A549 (cell line): Measurements from ENCODE around the gene CCNE1. TPM values are rescaled to one million over a fixed set of nuclear protein-coding genes. Genes with fewer than 3 reads are reported as not detected.

Experiments used
- ATAC-seq, 2 experiments: fragments of 200-7000 bp in 1 of 2; fragments of >200 bp in 1 of 2; cut with Nextera tagmentation in 1 of 2; cut with Tn5 transposase in 1 of 2; 3 replicates each; pipeline versions ENCODE4 v1.8.0 to v1.9.1; 2018 to 2020; ENCODE audit warnings: mild to moderate bottlenecking in 1 of 2, moderate library complexity in 1 of 2
- CTCF ChIA-PET: fragments of 300-600 bp; sonication (Branson Sonifier 250); formaldehyde crosslinking; extraction: SDS; loops from one replicate; lab custom pipeline; 2021; ENCODE audit warnings: antibody characterized with exemption, inconsistent platforms; lab: Yijun Ruan, JAX
- POLR2A ChIA-PET: fragments of 350-600 bp; formaldehyde crosslinking; extraction: SDS; loops from one replicate; lab custom pipeline; 2021; ENCODE audit warnings: antibody characterized with exemption, inconsistent platforms; lab: Yijun Ruan, JAX
- DNase-seq, 2 experiments: peaks; one replicate each; pipeline versions ENCODE4 v3.0.0 to v3.0.0-alpha.2; 2011 to 2016; ENCODE audit warnings: low read depth in 1 of 2, low spot score in 1 of 2
- FAIRE-seq: peaks from 2 replicates; lab custom pipeline; 2011; peaks lifted over from hg19 to GRCh38; lab: Jason Lieb, UNC
- H3K27ac ChIP-seq, 2 experiments: fragments of >200 bp; sonication (Bioruptor Twin); formaldehyde crosslinking; 3 replicates each; pipeline ENCODE4 v1.5.1; 2016 to 2017
- H3K4me1 ChIP-seq: fragments of >200 bp; sonication (Bioruptor Twin); formaldehyde crosslinking; 3 replicates; pipeline ENCODE4 v1.6.1; 2016
- H3K4me2 ChIP-seq: fragments of >200 bp; sonication (Bioruptor Twin); formaldehyde crosslinking; 3 replicates; pipeline ENCODE4 v1.6.1; 2016
- H3K4me3 ChIP-seq: fragments of >200 bp; sonication (Bioruptor Twin); formaldehyde crosslinking; 3 replicates; pipeline ENCODE4 v1.5.1; 2016
- H3K9me3 ChIP-seq: fragments of >200 bp; sonication (Bioruptor Twin); formaldehyde crosslinking; 3 replicates; pipeline ENCODE4 v1.6.1; 2016
- ATOH8 ChIP-seq: fragments of 250-450 bp; sonication (Bioruptor Pico); IDR thresholded peaks from 2 replicates; pipeline ENCODE4 v1.5.0; 2020; ENCODE audit warnings: low read depth, mild to moderate bottlenecking, moderate library complexity
- BHLHE40 ChIP-seq: IDR thresholded peaks from 2 replicates; pipeline ENCODE4 v1.6.1; 2012; ENCODE audit warnings: low read depth, low read length, inconsistent platforms
- CBX8 ChIP-seq: fragments of 200-600 bp; sonication (generic); IDR thresholded peaks from 2 replicates; pipeline ENCODE4 v1.6.1; 2016
- CTCF ChIP-seq: fragments of >200 bp; sonication (Bioruptor Twin); formaldehyde crosslinking; IDR thresholded peaks from 3 replicates; pipeline ENCODE4 v1.5.1; 2016
- EHMT2 ChIP-seq: fragments of 200-600 bp; sonication (generic); IDR thresholded peaks from 2 replicates; pipeline ENCODE4 v1.6.1; 2016; ENCODE audit warnings: antibody characterized with exemption, low read depth, mild to moderate bottlenecking, moderate library complexity
- EP300 ChIP-seq, 2 experiments: fragments of >200 bp; sonication (Bioruptor Twin); formaldehyde crosslinking; IDR thresholded peaks; 2 replicates in 1 of 2; 3 replicates in 1 of 2; pipeline ENCODE4 v1.6.1; 2016 to 2017
- HDAC2 ChIP-seq: fragments of 200-600 bp; sonication (generic); IDR thresholded peaks from 2 replicates; pipeline ENCODE4 v1.6.1; 2016
- HEYL ChIP-seq: fragments of 250-450 bp; sonication (Bioruptor Pico); IDR thresholded peaks from 2 replicates; pipeline ENCODE4 v1.8.0; 2021; ENCODE audit warnings: mild to moderate bottlenecking, moderate library complexity
- HOXB13 ChIP-seq: fragments of 250-450 bp; sonication (Bioruptor Pico); IDR thresholded peaks from 2 replicates; pipeline ENCODE4 v1.5.0; 2020; ENCODE audit warnings: low read depth, mild to moderate bottlenecking, moderate library complexity
- JUN ChIP-seq, 2 experiments: fragments of >200 bp; sonication (Bioruptor Twin); formaldehyde crosslinking; IDR thresholded peaks; 2 replicates in 1 of 2; 3 replicates in 1 of 2; pipeline ENCODE4 v1.6.1; 2016 to 2017
- KDM1A ChIP-seq: fragments of 200-600 bp; sonication (generic); IDR thresholded peaks from 2 replicates; pipeline ENCODE4 v1.6.1; 2016; ENCODE audit warnings: low read depth, mild to moderate bottlenecking
- PBX3 ChIP-seq: IDR thresholded peaks from 2 replicates; pipeline ENCODE4 v1.6.1; 2012
- PHF8 ChIP-seq: fragments of 200-600 bp; sonication (generic); IDR thresholded peaks from 2 replicates; pipeline ENCODE4 v1.6.1; 2016; ENCODE audit warnings: low read depth, mild to moderate bottlenecking, antibody characterized with exemption, moderate library complexity, borderline replicate concordance
- POLR2A ChIP-seq: IDR thresholded peaks from 2 replicates; pipeline ENCODE4 v1.6.1; 2012; ENCODE audit warnings: mild to moderate bottlenecking, low read length
- RAD21 ChIP-seq, 2 experiments: fragments of >200 bp in 1 of 2; sonication (Bioruptor Twin) in 1 of 2; formaldehyde crosslinking in 1 of 2; IDR thresholded peaks in 1 of 2; conservative IDR thresholded peaks in 1 of 2; 2 replicates in 1 of 2; 3 replicates in 1 of 2; pipeline ENCODE4 v1.6.1; 2012 to 2018; ENCODE audit warnings: inconsistent platforms in 1 of 2
- RARB ChIP-seq: fragments of 250-450 bp; sonication (Bioruptor Pico); IDR thresholded peaks from 2 replicates; pipeline ENCODE4 v1.8.0; 2021; ENCODE audit warnings: mild to moderate bottlenecking, moderate library complexity
- RFX5 ChIP-seq: fragments of 450-650 bp; IDR thresholded peaks from 2 replicates; pipeline ENCODE4 v1.7.1; 2014; ENCODE audit warnings: antibody characterized with exemption, mild to moderate bottlenecking, moderate library complexity
- SREBF2 ChIP-seq: fragments of 450-650 bp; IDR thresholded peaks from 2 replicates; pipeline ENCODE4 v1.6.1; 2014; ENCODE audit warnings: mild to moderate bottlenecking, moderate library complexity
- TP53 ChIP-seq: fragments of 250-450 bp; sonication (Bioruptor Pico); IDR thresholded peaks from 2 replicates; pipeline ENCODE4 v1.5.0; 2021; ENCODE audit warnings: mild to moderate bottlenecking, moderate library complexity
- ZFP36 ChIP-seq: fragments of 450-650 bp; IDR thresholded peaks from 2 replicates; pipeline ENCODE4 v1.6.1; 2014; ENCODE audit warnings: borderline replicate concordance; ENCODE audit not compliant: partially characterized antibody
- WGBS: methylation state at CpG from one replicate; pipeline ENCODE4 v1.1.6; 2017; ENCODE audit errors: missing lambda C conversion rate; 5-methylcytosine and 5-hydroxymethylcytosine counted together
- polyA plus RNA-seq, 4 experiments: library from polyadenylated mRNA; depleted of rRNA in 3 of 4; stranded (reverse); fragments of >200 nt; fragmentation: RNase III in 1 of 4; extraction: RNeasy Plus Mini Kit Qiagen cat#74134 plus additional on column Dnase treatment in 1 of 4; gene quantifications; 2 replicates in 3 of 4; 3 replicates in 1 of 4; pipeline ENCODE4 v1.2.3, GENCODE V29; 2011 to 2017
- TF ChIP-seq, protein P1 (sequence below): IDR thresholded peaks from 2 replicates; pipeline ENCODE4 v1.6.1; 2012

Gene CCNE1
- polyA plus RNA-seq, 2 of the 4 experiments (the other 2 are of a cell fraction), result 18.3 to 25.2 TPM

GRCh38 chr19:29772696-29773095 lies 39.1 kb upstream of the CCNE1 start:
- no peaks in the 10 kb centered on the region for H3K9me3 ChIP-seq
- H3K4me3 ChIP-seq, result no peak overlapping the region
- ATAC-seq, result no peak
- POLR2A ChIA-PET, result no interaction called here
- DNase-seq, result no peak
- no peak overlapping the region for H3K4me2 ChIP-seq
- no peak overlapping the region for H3K27ac ChIP-seq
- peaks cover 3% of the 10 kb centered on the region; the same call in 1 of the 3 replicates for H3K4me1 ChIP-seq
- whole genome bisulfite sequencing, result 74% methylated on average over 6 of the region's 6 CpGs
- FAIRE-seq, result no peak
- no peak for TF ChIP-seq HDAC2
- TF ChIP-seq SREBF2, result no peak
- TF ChIP-seq KDM1A, result no peak
- TF ChIP-seq EHMT2, result no peak
- TF ChIP-seq RFX5, result no peak
- TF ChIP-seq JUN (IDR thresholded peaks at IDR 0.05), result no peak
- no peak for TF ChIP-seq RAD21 (conservative IDR thresholded peaks at IDR 0.05 in 1 of 2, IDR thresholded peaks at IDR 0.05 in 1 of 2)
- no peak for TF ChIP-seq CTCF
- no peak for TF ChIP-seq PBX3
- TF ChIP-seq CBX8, result no peak
- TF ChIP-seq HOXB13 (CRISPR knock-in tag), result no peak
- TF ChIP-seq BHLHE40, result no peak
- TF ChIP-seq, all 56 proteins: peak for 0
- CTCF ChIA-PET, result interaction anchor here (0.6 to 14.8 kb wide), 19 partner anchors 9 to 877 kb away, joined by 3 to 243 read pairs (median 9); no protein-coding TSS in a partner anchor

GRCh38 chr19:29773141-29773540 lies 38.6 kb upstream of the CCNE1 start:
- Histone ChIP-seq H3K9me3 (no peaks in the 10 kb centered on the region), H3K27ac (no peak overlapping the region), H3K4me3 (no peak overlapping the region), H3K4me1 (peaks cover 3% of the 10 kb centered on the region; the same call in 1 of the 3 replicates), H3K4me2 (no peak overlapping the region)
- 63% methylated on average over 8 of the region's 8 CpGs for WGBS
- ChIA-PET CTCF (interaction anchor here (1.1 to 14.8 kb wide), 15 partner anchors 8 to 877 kb away, joined by 3 to 243 read pairs (median 22); no protein-coding TSS in a partner anchor), POLR2A (no interaction called here)
- TF ChIP-seq EHMT2 (no peak), JUN (IDR thresholded peaks at IDR 0.05) (no peak), RARB (CRISPR knock-in tag) (no peak), EP300 (IDR thresholded peaks at IDR 0.05) (no peak), PHF8 (no peak), HDAC2 (no peak), HOXB13 (CRISPR knock-in tag) (no peak), TP53 (no peak), ZFP36 (no peak), PBX3 (no peak), ATOH8 (CRISPR knock-in tag) (no peak), HEYL (CRISPR knock-in tag) (no peak), POLR2A (no peak)
- TF ChIP-seq, protein P1, sequence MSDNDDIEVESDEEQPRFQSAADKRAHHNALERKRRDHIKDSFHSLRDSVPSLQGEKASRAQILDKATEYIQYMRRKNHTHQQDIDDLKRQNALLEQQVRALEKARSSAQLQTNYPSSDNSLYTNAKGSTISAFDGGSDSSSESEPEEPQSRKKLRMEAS, result no peak
- ATAC-seq (no peak), DNase-seq (no peak), FAIRE-seq (no peak)
